ENCODE results near the gene TRIM58.

TRIM58 gene

DNA sequence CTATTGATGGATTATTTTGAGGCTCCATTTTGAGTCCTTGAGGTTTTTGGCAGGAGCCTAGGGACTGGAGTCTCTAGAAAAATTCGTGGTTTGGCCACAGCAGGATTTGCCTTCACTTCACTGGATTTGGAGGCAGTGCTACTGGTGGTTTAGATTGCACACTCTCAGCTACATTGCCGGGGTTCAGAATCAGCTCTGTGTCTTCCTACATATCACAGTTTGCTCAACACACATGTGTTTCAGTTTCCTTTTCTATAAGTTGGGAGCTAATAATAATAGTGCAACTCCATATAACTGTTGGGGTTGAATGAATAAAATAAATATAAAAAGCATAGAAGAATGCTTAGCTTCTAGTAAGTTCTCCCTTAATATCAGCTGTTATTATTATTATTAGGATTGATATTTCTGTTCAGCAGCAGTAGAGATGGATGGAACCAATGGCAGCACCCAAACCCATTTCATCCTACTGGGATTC lies 38.2 kb downstream of the TRIM58 start, which contains the start of gene OR2W3:
Gene OR2W3 (plus strand): TSS at position 425 of the 475 bp plus-strand sequence. CDS start 0 bp downstream, at position 425.
- DNase-seq (ENCODE audit: low spot score): no peak

DNA sequence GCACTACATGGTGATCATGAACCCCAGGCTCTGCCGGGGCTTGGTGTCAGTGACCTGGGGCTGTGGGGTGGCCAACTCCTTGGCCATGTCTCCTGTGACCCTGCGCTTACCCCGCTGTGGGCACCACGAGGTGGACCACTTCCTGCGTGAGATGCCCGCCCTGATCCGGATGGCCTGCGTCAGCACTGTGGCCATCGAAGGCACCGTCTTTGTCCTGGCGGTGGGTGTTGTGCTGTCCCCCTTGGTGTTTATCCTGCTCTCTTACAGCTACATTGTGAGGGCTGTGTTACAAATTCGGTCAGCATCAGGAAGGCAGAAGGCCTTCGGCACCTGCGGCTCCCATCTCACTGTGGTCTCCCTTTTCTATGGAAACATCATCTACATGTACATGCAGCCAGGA lies 39.0 kb downstream of the TRIM58 start:
- DNase-seq (ENCODE audit: low spot score): no peak

DNA sequence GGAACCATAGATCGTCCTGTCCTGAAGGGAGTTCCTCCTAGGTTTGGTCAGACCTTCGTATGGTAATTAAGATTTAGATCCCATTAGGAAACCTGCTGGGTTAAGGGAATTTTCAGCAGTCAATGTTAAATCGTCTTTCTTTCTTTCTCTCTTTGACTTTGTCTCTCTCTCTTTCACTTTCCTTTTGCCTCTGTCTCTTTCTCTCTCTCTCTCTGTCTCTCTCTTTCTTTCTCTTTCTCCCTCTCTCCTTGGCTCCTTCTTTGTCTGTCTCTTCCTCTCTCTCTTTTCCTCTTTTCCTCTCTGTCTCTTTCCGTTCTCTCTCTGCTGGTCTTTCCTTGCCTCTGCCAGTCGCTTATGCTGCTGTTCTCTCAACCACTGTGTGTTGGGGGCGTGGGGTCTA lies 47.1 kb downstream of the TRIM58 start:
- no peak for DNase-seq (ENCODE audit: low spot score)

DNA sequence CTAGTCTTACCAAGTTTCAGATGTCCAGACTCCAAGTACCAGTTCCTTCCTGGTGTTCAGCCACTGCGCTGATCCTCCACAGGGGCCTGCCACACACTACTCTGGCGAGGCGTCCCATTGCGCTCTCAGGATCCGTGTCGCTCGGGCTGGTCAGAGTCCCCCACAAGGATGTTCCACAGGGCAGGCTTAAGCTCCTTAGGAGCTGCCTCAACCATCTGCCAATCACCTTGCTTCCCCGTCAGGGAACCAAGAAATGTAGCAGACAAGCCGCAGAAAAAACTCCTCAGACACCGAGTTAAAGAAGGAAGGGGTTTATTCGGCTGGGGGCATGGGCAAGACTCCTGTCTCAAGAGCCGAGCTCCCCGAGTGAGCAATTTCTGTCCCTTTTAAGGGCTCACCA lies 48.2 kb downstream of the TRIM58 start:
- DNase-seq (ENCODE audit: low spot score): no peak

DNA sequence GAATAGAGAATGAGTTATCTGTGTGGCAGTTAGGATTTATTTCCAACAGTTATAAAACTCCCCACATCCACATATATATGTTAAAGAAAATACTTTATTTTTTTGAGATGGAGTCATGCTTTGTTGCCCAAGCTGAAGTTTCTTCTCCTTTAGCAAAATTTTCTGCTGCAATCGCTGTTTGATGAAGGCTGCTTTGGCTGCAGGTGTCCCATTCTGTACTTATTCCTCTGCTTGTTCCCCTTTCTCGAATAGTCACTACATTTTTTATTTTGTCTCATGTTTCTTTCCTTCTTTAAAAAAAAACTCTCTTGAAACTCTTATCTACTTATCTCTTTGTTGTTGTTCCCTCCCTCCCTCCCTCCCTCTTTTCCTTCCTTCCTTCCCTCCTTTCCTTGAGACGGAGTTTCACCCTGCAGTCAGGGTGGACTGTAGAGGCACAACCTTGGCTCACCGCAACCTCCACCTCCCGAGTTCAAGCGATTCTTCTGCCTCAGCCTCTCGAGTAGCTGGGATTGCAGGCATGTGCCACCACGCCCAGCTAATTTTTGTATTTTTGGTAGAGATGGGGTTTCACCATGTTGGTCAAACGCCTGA lies 49.0 kb downstream of the TRIM58 start:
- no peak for DNase-seq (ENCODE audit: low spot score)

DNA sequence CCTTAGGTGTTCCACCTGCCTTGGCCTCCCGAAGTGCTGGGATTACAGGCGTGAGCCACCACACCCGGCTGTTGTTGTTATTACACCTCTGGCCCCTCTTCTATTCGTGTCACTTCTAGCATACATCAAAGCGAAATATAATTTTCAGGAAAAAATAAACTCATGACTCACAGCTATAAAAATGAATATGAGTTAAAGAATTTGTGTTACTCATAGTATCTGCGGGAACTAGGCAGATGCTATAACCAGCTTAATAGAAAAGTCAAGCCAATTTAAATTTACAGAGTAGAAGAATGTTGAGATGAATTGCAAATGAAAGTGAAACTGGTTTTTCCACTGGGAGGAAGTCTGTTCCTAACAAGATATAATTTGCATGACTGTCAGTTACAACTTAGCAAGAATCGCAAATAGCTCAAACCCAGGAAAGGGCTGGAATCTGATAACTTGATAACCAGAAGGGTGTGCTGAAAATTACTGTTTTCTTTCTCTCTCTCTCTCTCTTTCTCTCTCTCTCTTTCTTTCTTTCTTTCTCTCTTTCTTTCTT lies 49.6 kb downstream of the TRIM58 start:
- DNase-seq (ENCODE audit: low spot score): peak; percentile 78

DNA sequence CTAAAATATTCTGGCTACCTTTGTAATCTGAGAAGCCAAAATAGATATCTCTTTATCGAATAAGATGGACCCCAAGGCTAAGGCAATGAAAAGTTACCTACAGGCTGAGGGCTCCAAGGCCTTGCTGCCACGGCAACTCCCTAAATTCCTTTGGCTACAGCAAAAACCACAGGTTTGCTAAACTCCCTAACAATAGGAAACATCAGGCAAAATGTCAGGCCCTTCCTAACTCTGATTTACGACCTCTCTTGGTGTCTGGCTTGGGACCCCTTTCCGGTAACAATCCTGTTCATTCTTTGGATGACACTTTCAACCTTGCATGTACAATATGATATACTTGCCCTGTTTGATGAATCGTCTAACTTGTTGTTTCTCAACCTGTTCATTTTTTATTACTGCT lies 51.8 kb downstream of the TRIM58 start:
- no peak for DNase-seq (ENCODE audit: low spot score)

DNA sequence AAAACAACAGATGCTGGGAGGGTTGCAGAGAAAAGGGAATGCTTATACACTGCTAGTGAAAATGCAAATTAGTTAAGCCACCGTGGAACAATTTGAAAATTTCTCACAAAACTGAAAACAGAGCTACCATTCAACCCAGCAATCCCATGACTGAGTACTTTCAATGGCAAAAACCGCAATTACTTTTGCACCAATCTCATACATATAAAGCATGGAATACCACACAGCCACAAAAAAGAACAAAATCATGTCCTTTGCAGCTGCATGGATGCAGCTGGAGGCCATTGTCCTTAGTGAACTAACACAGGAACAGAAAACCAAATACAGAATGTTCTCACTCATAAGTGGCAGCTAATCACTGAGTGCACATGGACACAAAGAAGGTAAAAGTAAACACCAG lies 56.8 kb downstream of the TRIM58 start:
- DNase-seq (ENCODE audit: low spot score): no peak

DNA sequence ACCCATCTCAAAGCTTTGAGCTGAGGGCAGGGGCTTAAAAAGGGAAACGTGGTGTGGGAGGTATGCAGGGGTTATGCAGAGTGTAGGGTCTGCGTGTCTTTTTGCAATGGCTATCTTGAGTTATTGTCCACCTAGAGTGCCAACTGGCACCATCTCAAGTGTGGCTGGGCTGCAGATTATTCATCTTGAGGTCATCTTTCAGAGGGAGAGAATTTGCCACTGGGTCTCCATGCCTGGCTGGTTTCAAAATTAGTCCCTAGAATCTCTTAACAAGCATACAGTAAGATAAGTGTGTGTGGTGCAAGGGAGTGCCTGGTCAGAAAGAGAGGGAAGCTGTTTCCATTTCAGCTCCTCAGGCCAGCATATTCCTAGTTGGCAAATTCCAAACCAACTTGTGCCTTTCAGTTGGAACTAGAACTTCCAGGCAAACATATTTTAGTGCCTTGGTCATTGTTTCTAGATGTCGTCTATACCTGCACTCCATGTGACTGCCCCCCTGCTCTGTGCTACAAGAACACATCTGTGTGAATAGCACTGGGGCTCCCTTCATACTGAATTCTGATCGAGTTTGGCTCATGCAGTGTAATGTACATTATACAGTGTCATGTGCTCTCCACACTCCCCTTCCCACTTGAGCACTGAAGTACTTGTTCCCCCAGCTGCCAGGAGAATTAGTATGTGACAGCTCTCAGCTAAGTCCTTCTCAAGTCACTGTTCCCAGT lies 58.1 kb downstream of the TRIM58 start:
- no peak for DNase-seq (ENCODE audit: low spot score)

DNA sequence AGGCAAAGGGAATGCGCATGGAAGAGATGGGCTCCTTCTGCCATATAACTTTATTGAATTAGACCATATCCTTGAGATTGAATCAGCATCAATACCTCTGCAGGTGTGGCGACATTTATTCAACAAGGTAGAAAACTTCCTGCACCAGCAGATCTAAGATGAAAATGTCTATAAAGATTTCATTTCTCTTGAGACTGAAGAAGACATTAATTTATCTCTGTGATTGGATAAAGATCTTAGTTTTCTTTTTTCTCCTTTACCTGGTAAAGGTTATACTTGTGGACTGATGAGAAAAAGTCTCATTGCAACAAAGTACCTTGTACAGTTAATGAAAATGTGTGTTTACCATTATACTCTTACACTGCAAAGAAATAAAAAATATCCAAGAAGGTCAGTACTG lies 63.0 kb downstream of the TRIM58 start, which contains the start of gene OR2T8:
Gene OR2T8 (plus strand): TSS at position 301 of the 400 bp plus-strand sequence. CDS start 766 bp downstream, outside the sequence.
- no peak for DNase-seq (ENCODE audit: low spot score)

DNA sequence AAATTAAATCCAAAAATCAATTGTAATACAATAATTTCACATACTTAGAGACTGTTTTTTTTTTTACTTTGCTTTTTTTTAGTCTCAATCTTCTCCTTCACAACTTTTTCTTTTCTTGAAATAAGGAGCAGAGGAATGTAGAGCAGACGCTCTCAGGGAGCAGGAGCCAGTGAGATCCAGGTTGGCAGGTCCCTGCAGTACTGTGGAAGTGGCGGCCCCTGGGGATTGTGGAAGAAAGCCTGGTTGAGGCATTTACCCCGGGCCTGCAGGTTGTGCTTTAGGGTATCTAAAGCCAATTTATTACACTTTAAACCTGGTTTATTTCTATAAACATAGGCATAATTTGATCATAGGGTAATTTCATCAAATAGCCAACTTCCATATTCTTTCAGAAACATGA lies 67.0 kb downstream of the TRIM58 start:
- no peak for DNase-seq (ENCODE audit: low spot score)

DNA sequence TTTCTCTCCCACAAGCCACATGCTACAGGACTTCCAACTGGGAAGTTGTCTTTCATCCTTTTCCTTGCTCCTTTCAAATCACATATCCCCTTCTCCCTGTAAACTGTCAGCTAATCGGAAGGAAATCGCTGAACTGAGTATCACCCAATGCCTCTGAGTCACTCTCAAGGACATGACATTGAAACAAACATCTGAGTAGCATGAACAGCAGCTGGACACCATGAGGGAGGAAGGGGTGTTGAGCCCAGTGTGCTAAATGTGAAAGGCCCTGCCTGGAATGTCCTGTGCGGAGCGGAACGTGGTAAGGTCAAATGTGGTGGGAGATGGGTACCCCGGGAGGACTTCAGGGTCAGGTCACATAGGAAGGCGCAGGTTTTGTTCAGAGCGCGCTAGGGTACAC lies 67.9 kb downstream of the TRIM58 start, which contains the start of gene OR2AJ1:
Gene OR2AJ1 (plus strand): TSS at position 22 of the 400 bp plus-strand sequence. CDS start 8,880 bp downstream, outside the sequence.
- peak; percentile 17 for DNase-seq (ENCODE audit: low spot score)

Data from hepatic stellate cell (primary cell).